ENCODE results near the gene TNFSF18.

- no peak for TF ChIP-seq CTCF (IDR thresholded peaks at IDR 0.05 in 2 of 3, conservative IDR thresholded peaks at IDR 0.05 in 1 of 3; ENCODE audit: borderline replicate concordance in 1 of 3, insufficient read depth in 1 of 3, low read depth in 2 of 3, low read length in 2 of 3)
- no peak for TF ChIP-seq POLR2AphosphoS5 (IDR thresholded peaks at IDR 0.05; ENCODE audit: low read depth, low read length)
- no peak for TF ChIP-seq POLR2A (IDR thresholded peaks at IDR 0.05; ENCODE audit: borderline replicate concordance, extremely low read depth, insufficient read depth, insufficient read length)
- no peak for TF ChIP-seq SRF (IDR thresholded peaks at IDR 0.05; ENCODE audit: low read depth)
- TF ChIP-seq RAD21 (IDR thresholded peaks at IDR 0.05; ENCODE audit: low read depth), result no peak
- no peak for TF ChIP-seq EZH2 (IDR thresholded peaks at IDR 0.05)
- TF ChIP-seq TCF7L2 (IDR thresholded peaks at IDR 0.05; ENCODE audit: borderline replicate concordance, extremely low read depth, insufficient read depth, insufficient read length), result no peak
- TF ChIP-seq SIN3A (IDR thresholded peaks at IDR 0.05; ENCODE audit: low read depth), result no peak
- TF ChIP-seq ZBTB33 (IDR thresholded peaks at IDR 0.05; ENCODE audit: extremely low read depth, insufficient replicate concordance, low read length), result no peak
- no peak for TF ChIP-seq EZH2phosphoT487 (IDR thresholded peaks at IDR 0.05; ENCODE audit: borderline replicate concordance)
These were observed 11.7 kb downstream of the TNFSF18 start for GRCh38 chr1:173038875-173039554.

Data from HCT116 (cell line).